Parathyroid adenoma (tissue), 2 donors: ENCODE measurements around the gene YIPF7.

Experiments
- H2AFZ ChIP-seq: fragments of 300-600 bp; sonication (generic); one replicate; pipeline ENCODE4 v1.7.0; 2017; ENCODE audit warnings: antibody characterized with exemption, mild to moderate bottlenecking
- H3K27ac ChIP-seq: fragments of 300-600 bp; sonication (generic); one replicate; pipeline ENCODE4 v1.7.0; 2017
- H3K27me3 ChIP-seq: fragments of 300-600 bp; sonication (generic); one replicate; pipeline ENCODE4 v1.7.0; 2017; ENCODE audit warnings: low read length; ENCODE audit not compliant: control insufficient read depth, insufficient read depth
- H3K36me3 ChIP-seq: fragments of 300-600 bp; sonication (generic); one replicate; pipeline ENCODE4 v1.7.0; 2017; ENCODE audit warnings: low read length; ENCODE audit not compliant: control insufficient read depth, insufficient read depth
- H3K4me1 ChIP-seq: fragments of 300-600 bp; sonication (generic); one replicate; pipeline ENCODE4 v1.7.0; 2017; ENCODE audit warnings: control low read depth
- H3K4me2 ChIP-seq: fragments of 300-600 bp; sonication (generic); one replicate; pipeline ENCODE4 v1.7.0; 2017; ENCODE audit warnings: low read length
- H3K4me3 ChIP-seq: fragments of 300-600 bp; sonication (generic); one replicate; pipeline ENCODE4 v1.7.0; 2017; ENCODE audit warnings: low read depth, low read length
- H3K79me2 ChIP-seq: fragments of 300-600 bp; sonication (generic); one replicate; pipeline ENCODE4 v1.7.0; 2017; ENCODE audit warnings: control low read depth
- H3K9ac ChIP-seq: fragments of 300-600 bp; sonication (generic); one replicate; pipeline ENCODE4 v1.7.0; 2017; ENCODE audit warnings: mild to moderate bottlenecking
- H3K9me3 ChIP-seq: fragments of 300-600 bp; sonication (generic); one replicate; pipeline ENCODE4 v1.7.0; 2017; ENCODE audit warnings: low read length; ENCODE audit not compliant: control insufficient read depth
- TF ChIP-seq, protein P1 (sequence below): fragments of 300-600 bp; sonication (generic); IDR thresholded peaks from one replicate; pipeline ENCODE4 v1.7.0; 2017; ENCODE audit warnings: antibody characterized with exemption, mild to moderate bottlenecking
- donor health status: primary hyperparathyroidism.

The YIPF7 gene

GRCh38 chr4:44583393-44583792 lies 68.0 kb downstream of the YIPF7 start:
- TF ChIP-seq, protein P1, sequence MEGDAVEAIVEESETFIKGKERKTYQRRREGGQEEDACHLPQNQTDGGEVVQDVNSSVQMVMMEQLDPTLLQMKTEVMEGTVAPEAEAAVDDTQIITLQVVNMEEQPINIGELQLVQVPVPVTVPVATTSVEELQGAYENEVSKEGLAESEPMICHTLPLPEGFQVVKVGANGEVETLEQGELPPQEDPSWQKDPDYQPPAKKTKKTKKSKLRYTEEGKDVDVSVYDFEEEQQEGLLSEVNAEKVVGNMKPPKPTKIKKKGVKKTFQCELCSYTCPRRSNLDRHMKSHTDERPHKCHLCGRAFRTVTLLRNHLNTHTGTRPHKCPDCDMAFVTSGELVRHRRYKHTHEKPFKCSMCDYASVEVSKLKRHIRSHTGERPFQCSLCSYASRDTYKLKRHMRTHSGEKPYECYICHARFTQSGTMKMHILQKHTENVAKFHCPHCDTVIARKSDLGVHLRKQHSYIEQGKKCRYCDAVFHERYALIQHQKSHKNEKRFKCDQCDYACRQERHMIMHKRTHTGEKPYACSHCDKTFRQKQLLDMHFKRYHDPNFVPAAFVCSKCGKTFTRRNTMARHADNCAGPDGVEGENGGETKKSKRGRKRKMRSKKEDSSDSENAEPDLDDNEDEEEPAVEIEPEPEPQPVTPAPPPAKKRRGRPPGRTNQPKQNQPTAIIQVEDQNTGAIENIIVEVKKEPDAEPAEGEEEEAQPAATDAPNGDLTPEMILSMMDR, result no peak
- Histone ChIP-seq H3K79me2 (no peaks in the 10 kb centered on the region), H3K9ac (no peak overlapping the region), H3K4me3 (no peak overlapping the region), H3K36me3 (no peaks in the 10 kb centered on the region), H2AFZ (no peak overlapping the region), H3K4me2 (no peak overlapping the region), H3K27ac (no peak overlapping the region), H3K9me3 (no peaks in the 10 kb centered on the region), H3K27me3 (no peaks in the 10 kb centered on the region), H3K4me1 (no peaks in the 10 kb centered on the region)

- no peaks in the 10 kb centered on the region for H3K27me3 ChIP-seq
- no peak overlapping the region for H3K4me3 ChIP-seq
- no peaks in the 10 kb centered on the region for H3K9me3 ChIP-seq
- TF ChIP-seq, protein P1, result no peak
- H3K36me3 ChIP-seq, result no peaks in the 10 kb centered on the region
- no peak overlapping the region for H3K27ac ChIP-seq
- H3K4me1 ChIP-seq, result no peaks in the 10 kb centered on the region
- H2AFZ ChIP-seq, result no peak overlapping the region
- no peak overlapping the region for H3K9ac ChIP-seq
- H3K79me2 ChIP-seq, result no peaks in the 10 kb centered on the region
- H3K4me2 ChIP-seq, result no peak overlapping the region
These were observed 71.2 kb downstream of the YIPF7 start for GRCh38 chr4:44580231-44580630.

DNA sequence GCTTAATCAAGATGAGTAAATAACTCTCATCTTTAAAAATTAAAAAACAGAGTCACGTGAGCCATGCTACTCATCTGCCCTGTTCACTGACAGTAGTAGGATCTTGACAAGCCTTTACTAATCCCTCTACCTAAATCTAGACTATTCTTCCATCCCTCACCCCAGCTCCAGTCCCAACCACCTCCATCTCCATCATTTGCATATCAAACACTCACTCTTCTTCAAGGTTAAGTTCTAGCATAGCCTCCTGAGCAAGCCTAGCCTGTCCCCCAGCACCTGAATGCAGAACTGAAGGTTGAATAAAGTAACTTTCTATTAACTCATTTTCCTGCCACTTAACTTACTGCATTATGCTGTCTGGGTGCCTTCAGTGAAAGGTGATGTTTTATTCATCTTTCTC lies 72.5 kb downstream of the YIPF7 start:
- Histone ChIP-seq H3K4me3 (no peak overlapping the region), H3K36me3 (no peaks in the 10 kb centered on the region), H2AFZ (no peak overlapping the region), H3K27ac (no peak overlapping the region), H3K4me2 (no peak overlapping the region), H3K27me3 (no peaks in the 10 kb centered on the region), H3K9me3 (no peaks in the 10 kb centered on the region), H3K79me2 (no peaks in the 10 kb centered on the region), H3K4me1 (no peaks in the 10 kb centered on the region), H3K9ac (no peak overlapping the region)
- TF ChIP-seq, protein P1, result no peak
